HepG2 (cell line): ENCODE measurements around the gene IQCK. TPM values are rescaled to one million over a fixed set of nuclear protein-coding genes. Genes with fewer than 3 reads are reported as not detected.

Experiments used
- DDIT3 ChIP-seq: sonication (generic); formaldehyde crosslinking; IDR thresholded peaks from 2 replicates; pipeline ENCODE4 v1.4.0; 2020; ENCODE audit warnings: mild to moderate bottlenecking, missing genetic modification reagents
- EED ChIP-seq: sonication (generic); formaldehyde crosslinking; IDR thresholded peaks from 2 replicates; pipeline ENCODE4 v1.5.0; 2020; ENCODE audit warnings: mild to moderate bottlenecking, missing genetic modification reagents
- FOXK1 ChIP-seq: sonication (generic); formaldehyde crosslinking; IDR thresholded peaks from 2 replicates; pipeline ENCODE4 v1.4.0; 2020; ENCODE audit warnings: low read depth, missing genetic modification reagents, borderline replicate concordance
- FOXO1 ChIP-seq: sonication (generic); formaldehyde crosslinking; IDR thresholded peaks from 2 replicates; pipeline ENCODE4 v1.4.0; 2020; ENCODE audit warnings: missing genetic modification reagents
- KLF16 ChIP-seq, 2 experiments: sonication (generic) in 1 of 2; formaldehyde crosslinking in 1 of 2; IDR thresholded peaks; 2 replicates each; pipeline versions ENCODE4 v1.6.1 to v1.8.0; 2016 to 2023; ENCODE audit warnings: missing genetic modification reagents in 2 of 2, missing compliant biosample characterization in 1 of 2
- NFIC ChIP-seq: IDR thresholded peaks from 2 replicates; pipeline ENCODE4 v1.6.1; 2012; ENCODE audit warnings: mild to moderate bottlenecking, low read length, inconsistent platforms
- SRF ChIP-seq: IDR thresholded peaks from 2 replicates; pipeline ENCODE4 v1.6.1; 2011; ENCODE audit warnings: mild to moderate bottlenecking, low read depth, low read length, moderate library complexity
- SUZ12 ChIP-seq: fragments of 150-350 bp; IDR thresholded peaks from 2 replicates; pipeline ENCODE4 v1.6.1; 2014; ENCODE audit warnings: low read depth, low read length
- TP53 ChIP-seq: sonication (generic); formaldehyde crosslinking; conservative IDR thresholded peaks from 2 replicates; pipeline ENCODE4 v1.4.0; 2020; ENCODE audit warnings: missing genetic modification reagents
- ZFP1 ChIP-seq: IDR thresholded peaks from 2 replicates; pipeline ENCODE4 v1.6.1; 2016
- ZNF136 ChIP-seq: sonication (generic); formaldehyde crosslinking; IDR thresholded peaks from 2 replicates; pipeline ENCODE4 v1.8.1; 2022; ENCODE audit warnings: low read depth, mild to moderate bottlenecking, moderate library complexity, missing genetic modification reagents
- ZNF225 ChIP-seq: sonication (generic); formaldehyde crosslinking; IDR thresholded peaks from 2 replicates; pipeline ENCODE4 v1.4.0; 2020; ENCODE audit warnings: mild to moderate bottlenecking, missing genetic modification reagents
- ZNF280B ChIP-seq: sonication (generic); formaldehyde crosslinking; IDR thresholded peaks from 2 replicates; pipeline ENCODE4 v1.5.0; 2020; ENCODE audit warnings: missing genetic modification reagents, mild to moderate bottlenecking, borderline replicate concordance
- ZNF407 ChIP-seq: sonication (generic); formaldehyde crosslinking; IDR thresholded peaks from one replicate; pipeline ENCODE4 v1.5.1; 2020; ENCODE audit warnings: mild to moderate bottlenecking, missing genetic modification reagents; ENCODE audit errors: not compliant biosample characterization
- ZNF552 ChIP-seq: sonication (generic); formaldehyde crosslinking; IDR thresholded peaks from 2 replicates; pipeline ENCODE4 v1.9.0; 2022; ENCODE audit warnings: missing genetic modification reagents, mild to moderate bottlenecking, borderline replicate concordance
- ZNF556 ChIP-seq: sonication (generic); formaldehyde crosslinking; IDR thresholded peaks from 2 replicates; pipeline ENCODE4 v1.4.0; 2020; ENCODE audit warnings: mild to moderate bottlenecking, missing genetic modification reagents, borderline replicate concordance
- ZNF558 ChIP-seq: sonication (generic); formaldehyde crosslinking; IDR thresholded peaks from 2 replicates; pipeline ENCODE4 v1.9.0; 2022; ENCODE audit warnings: mild to moderate bottlenecking, missing genetic modification reagents, borderline replicate concordance
- ZNF691 ChIP-seq: sonication (generic); formaldehyde crosslinking; IDR thresholded peaks from 2 replicates; pipeline ENCODE4 v1.4.0; 2020; ENCODE audit warnings: missing genetic modification reagents, low read depth, mild to moderate bottlenecking, borderline replicate concordance
- polyA plus RNA-seq, 8 experiments: library from polyadenylated mRNA; depleted of rRNA in 3 of 8; stranded (reverse) in 7 of 8; unstranded in 1 of 8; fragments of >200 nt; fragmentation: Illumina TruSeq in 4 of 8; extraction: Trizol in 4 of 8; gene quantifications; 2 replicates each; pipeline versions ENCODE4 v1.2.1 to v1.2.3, GENCODE V29; 2011 to 2016; ENCODE audit warnings: low read depth in 4 of 8, missing spikeins in 1 of 8, mixed read lengths in 1 of 8; ENCODE audit not compliant: insufficient read depth in 1 of 8
- total RNA-seq, 5 experiments: library from RNA; depleted of rRNA; stranded (reverse); fragments of >200 nt; fragmentation: Illumina TruSeq; extraction: Trizol; gene quantifications; 2 replicates each; pipeline ENCODE4 v1.2.3, GENCODE V29; 2016; ENCODE audit warnings: low read depth in 1 of 5

The IQCK gene
- total and polyA plus RNA-seq, 2 of the 13 experiments (the other 11 are each of a cell fraction or from before 2014, with no cell fraction given): 5.1 to 7.3 TPM

- TF ChIP-seq ZNF407: peak; percentile 90
- TF ChIP-seq ZNF280B (CRISPR knock-in tag): peak; percentile 69; the same call in 1 of the 2 replicates
- peak; percentile 99 for TF ChIP-seq ZNF556
- TF ChIP-seq FOXK1 (CRISPR knock-in tag): peak; percentile 93
- no peak; the same call in 1 of the 2 replicates for TF ChIP-seq EED (CRISPR knock-in tag)
- TF ChIP-seq SUZ12: no peak
- peak; percentile 87; the same call in 1 of the 2 replicates for TF ChIP-seq TP53 (CRISPR knock-in tag)
- TF ChIP-seq ZNF691 (CRISPR knock-in tag): peak; percentile 95
- peak; percentile 60; the same call in 1 of the 2 replicates for TF ChIP-seq ZFP1 (CRISPR knock-in tag)
- TF ChIP-seq ZNF552 (CRISPR knock-in tag): peak; percentile 66; the same call in 1 of the 2 replicates
- TF ChIP-seq KLF16 (CRISPR knock-in tag; IDR thresholded peaks at IDR 0.05): peak in 1 of 2 experiments; percentile 97; a peak in 3 of 4 replicates
- no peak for TF ChIP-seq SRF
- TF ChIP-seq FOXO1 (CRISPR knock-in tag): 0 out of 2 replicates have a peak, but pooled peaks have one; percentile 24
- peak; percentile 71; the same call in 1 of the 2 replicates for TF ChIP-seq ZNF558
- TF ChIP-seq NFIC: no peak
- TF ChIP-seq ZNF225 (CRISPR knock-in tag): peak; percentile 96
- peak; percentile 35 for TF ChIP-seq ZNF136 (CRISPR knock-in tag)
- no peak for TF ChIP-seq DDIT3 (CRISPR knock-in tag)
These were observed at the start of gene IQCK, which contains the start of gene KNOP1 (continued) for GRCh38 chr16:19717741-19718623.
